ENCODE data around the gene RBM39.
"Not testable (repeated sequence)": the region's sequence is repeated elsewhere in the genome, so short reads cannot be mapped to it uniquely, and the experiment has no call there.

RBM39 gene

DNA sequence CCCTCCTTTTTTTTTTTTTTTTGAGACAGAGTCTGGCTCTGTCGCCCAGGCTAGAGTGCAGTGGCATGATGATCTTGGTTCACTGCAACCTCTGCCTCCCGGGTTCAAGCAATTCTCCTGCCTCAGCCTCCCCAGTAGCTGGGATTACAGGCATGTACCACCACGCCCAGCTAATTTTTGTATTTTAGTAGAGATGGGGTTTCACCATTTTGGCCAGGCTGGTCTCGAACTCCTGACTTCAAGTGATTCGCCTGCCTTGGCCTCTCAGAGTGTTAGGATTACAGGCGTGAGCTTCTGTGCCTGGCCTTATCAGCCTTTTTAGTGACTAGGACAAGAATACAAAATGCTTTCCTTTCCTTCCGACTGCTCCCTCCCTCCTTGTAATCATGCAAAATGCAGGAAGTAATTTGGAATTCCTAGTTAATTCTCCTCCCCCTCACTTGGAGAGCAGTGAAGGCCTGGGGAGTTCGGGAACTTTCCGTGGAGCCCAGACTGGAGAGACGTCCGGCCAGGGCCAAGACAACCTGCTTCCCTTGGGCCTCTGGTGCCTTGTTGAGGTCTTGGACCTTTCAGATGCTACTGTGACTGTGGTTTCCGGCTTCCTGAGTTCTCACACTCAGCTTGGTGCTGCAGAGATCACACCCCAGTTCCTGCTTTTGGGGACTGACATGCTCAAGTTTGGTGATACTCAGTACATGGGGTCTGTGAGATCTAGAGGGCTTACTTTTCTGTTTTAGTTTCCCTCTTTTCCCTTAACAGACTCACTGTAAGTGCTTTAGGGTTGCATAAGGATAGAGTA is 25.8 kb upstream of the RBM39 start:
- Histone ChIP-seq H3K4me3 (ENCODE audit: low read length) (no peak overlapping the region), H3K9ac (ENCODE audit: low read length) (no peak overlapping the region; the same call in 1 of the 2 replicates), H4K20me1 (ENCODE audit: insufficient read depth, low read length) (no peaks in the 10 kb centered on the region), H3K36me3 (replicated peaks; ENCODE audit: low read depth, low read length) (no peaks in the 10 kb centered on the region), H3K27ac (ENCODE audit: low read length) (no peak overlapping the region), H3K4me1 (ENCODE audit: low read length) (peaks cover 17% of the 10 kb centered on the region), H2AFZ (ENCODE audit: low read depth, low read length) (peak overlapping the region; percentile 90), H3K4me2 (ENCODE audit: low read length) (peak overlapping the region; percentile 40), H3K79me2 (ENCODE audit: low read length) (peaks cover 7% of the 10 kb centered on the region), H3K27me3 (ENCODE audit: low read depth, low read length) (no peaks in the 10 kb centered on the region), H3K9me3 (ENCODE audit: insufficient read depth, low read length) (no peaks in the 10 kb centered on the region)
- no peak for TF ChIP-seq EZH2phosphoT487 (IDR thresholded peaks at IDR 0.05; ENCODE audit: low read depth)
- TF ChIP-seq, protein P1, sequence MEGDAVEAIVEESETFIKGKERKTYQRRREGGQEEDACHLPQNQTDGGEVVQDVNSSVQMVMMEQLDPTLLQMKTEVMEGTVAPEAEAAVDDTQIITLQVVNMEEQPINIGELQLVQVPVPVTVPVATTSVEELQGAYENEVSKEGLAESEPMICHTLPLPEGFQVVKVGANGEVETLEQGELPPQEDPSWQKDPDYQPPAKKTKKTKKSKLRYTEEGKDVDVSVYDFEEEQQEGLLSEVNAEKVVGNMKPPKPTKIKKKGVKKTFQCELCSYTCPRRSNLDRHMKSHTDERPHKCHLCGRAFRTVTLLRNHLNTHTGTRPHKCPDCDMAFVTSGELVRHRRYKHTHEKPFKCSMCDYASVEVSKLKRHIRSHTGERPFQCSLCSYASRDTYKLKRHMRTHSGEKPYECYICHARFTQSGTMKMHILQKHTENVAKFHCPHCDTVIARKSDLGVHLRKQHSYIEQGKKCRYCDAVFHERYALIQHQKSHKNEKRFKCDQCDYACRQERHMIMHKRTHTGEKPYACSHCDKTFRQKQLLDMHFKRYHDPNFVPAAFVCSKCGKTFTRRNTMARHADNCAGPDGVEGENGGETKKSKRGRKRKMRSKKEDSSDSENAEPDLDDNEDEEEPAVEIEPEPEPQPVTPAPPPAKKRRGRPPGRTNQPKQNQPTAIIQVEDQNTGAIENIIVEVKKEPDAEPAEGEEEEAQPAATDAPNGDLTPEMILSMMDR (IDR thresholded peaks at IDR 0.05; ENCODE audit: low read depth, low read length) = no peak

DNA sequence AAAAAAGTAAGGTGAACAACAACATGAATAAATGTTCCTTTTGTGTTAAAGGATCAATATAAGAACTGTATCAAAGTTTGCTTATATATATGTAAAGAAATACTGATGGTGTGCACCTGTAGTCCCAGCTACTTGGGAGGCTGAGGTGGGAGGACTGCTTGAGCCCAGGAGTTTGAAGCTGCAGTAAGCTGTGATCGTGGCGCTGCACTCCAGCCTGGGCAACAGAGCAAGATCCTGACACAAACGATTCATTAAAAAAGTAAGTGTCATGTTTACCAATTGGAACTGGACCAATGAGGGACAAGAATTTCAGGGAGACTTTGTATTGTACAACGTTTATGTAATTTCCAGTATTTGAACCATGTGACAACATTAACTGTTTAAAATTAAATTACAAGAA is 24.8 kb upstream of the RBM39 start:
- Histone ChIP-seq H4K20me1 (ENCODE audit: insufficient read depth, low read length) (no peaks in the 10 kb centered on the region), H3K27ac (ENCODE audit: low read length) (no peak overlapping the region), H3K4me1 (ENCODE audit: low read length) (peaks cover 14% of the 10 kb centered on the region), H2AFZ (ENCODE audit: low read depth, low read length) (no peak overlapping the region), H3K27me3 (ENCODE audit: low read depth, low read length) (no peaks in the 10 kb centered on the region), H3K4me3 (ENCODE audit: low read length) (no peak overlapping the region), H3K79me2 (ENCODE audit: low read length) (no peaks in the 10 kb centered on the region), H3K36me3 (replicated peaks; ENCODE audit: low read depth, low read length) (no peaks in the 10 kb centered on the region), H3K9ac (ENCODE audit: low read length) (no peak overlapping the region), H3K9me3 (ENCODE audit: insufficient read depth, low read length) (no peaks in the 10 kb centered on the region), H3K4me2 (ENCODE audit: low read length) (no peak overlapping the region)
- TF ChIP-seq, protein P1 (IDR thresholded peaks at IDR 0.05; ENCODE audit: low read depth, low read length) = no peak
- TF ChIP-seq EZH2phosphoT487 (IDR thresholded peaks at IDR 0.05; ENCODE audit: low read depth) = no peak

DNA sequence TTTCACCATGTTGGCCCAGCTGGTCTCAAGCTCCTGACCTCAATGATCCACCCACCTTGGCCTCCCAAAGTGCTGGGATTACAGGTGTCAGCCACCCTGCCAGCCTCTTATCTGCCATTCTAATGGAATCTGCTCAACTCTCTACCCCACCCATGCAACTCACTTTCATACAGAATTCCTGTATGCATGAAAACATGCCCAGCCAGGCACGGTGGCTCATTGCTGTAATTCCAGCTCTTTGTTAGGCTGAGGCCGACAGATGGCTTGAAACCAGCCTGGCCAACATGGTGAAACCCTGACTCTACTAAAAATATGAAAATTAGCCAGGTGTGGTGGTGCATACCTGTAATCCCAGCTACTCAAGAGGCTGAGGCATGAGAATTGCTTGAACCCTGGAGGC is 22.9 kb upstream of the RBM39 start:
- H3K4me1 ChIP-seq (ENCODE audit: low read length); H3K9me3 ChIP-seq (ENCODE audit: insufficient read depth, low read length); H3K4me3 ChIP-seq (ENCODE audit: low read length); H3K27ac ChIP-seq (ENCODE audit: low read length); H3K36me3 ChIP-seq (replicated peaks; ENCODE audit: low read depth, low read length); H4K20me1 ChIP-seq (ENCODE audit: insufficient read depth, low read length); H3K4me2 ChIP-seq (ENCODE audit: low read length); H3K9ac ChIP-seq (ENCODE audit: low read length); H3K79me2 ChIP-seq (ENCODE audit: low read length); H3K27me3 ChIP-seq (ENCODE audit: low read depth, low read length); H2AFZ ChIP-seq (ENCODE audit: low read depth, low read length): not testable (repeated sequence)

DNA sequence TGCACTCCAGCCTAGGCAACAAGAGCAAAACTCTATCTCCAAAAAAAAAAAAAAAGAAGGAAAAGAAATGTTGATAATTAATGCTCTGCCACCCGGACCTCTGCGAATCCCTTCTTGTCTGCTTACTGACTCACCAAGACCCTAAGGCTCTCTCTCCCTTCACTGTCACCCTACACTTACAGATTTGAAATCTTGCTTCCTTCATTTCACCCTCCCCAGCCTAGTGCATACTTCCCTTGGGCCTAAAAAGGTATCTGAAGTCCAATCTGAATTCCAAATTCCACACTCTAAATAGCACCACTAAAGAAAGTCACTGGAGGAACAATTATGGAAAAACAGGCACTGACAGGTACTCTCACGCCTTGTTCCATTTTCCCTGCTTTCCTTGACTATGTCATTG is 20.4 kb upstream of the RBM39 start:
- H2AFZ ChIP-seq (ENCODE audit: low read depth, low read length) = no peak overlapping the region

DNA sequence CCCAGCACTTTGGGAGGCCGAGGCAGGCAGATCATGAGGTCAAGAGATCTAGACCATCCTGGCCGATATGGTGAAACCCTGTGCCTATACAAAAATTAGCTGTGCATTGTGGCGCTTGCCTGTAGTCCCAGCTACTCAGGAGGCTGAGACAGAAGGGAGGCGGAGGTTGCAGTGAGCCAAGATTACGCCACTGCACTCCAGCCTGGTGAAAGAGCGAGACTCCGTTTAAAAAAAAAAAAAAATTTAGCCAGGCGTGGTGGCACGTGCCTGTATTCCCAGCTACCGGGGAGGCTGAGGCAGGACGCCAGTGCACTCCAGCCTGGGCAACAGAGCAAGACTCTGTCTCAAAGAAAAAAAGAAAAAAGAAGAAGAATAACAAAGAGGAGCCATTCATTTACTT is 19.5 kb upstream of the RBM39 start:
- not testable (repeated sequence) for H3K4me3 ChIP-seq (ENCODE audit: low read length); H3K79me2 ChIP-seq (ENCODE audit: low read length); H3K4me1 ChIP-seq (ENCODE audit: low read length); H3K27ac ChIP-seq (ENCODE audit: low read length); H3K9me3 ChIP-seq (ENCODE audit: insufficient read depth, low read length); H3K36me3 ChIP-seq (replicated peaks; ENCODE audit: low read depth, low read length); H4K20me1 ChIP-seq (ENCODE audit: insufficient read depth, low read length); H3K9ac ChIP-seq (ENCODE audit: low read length); H3K4me2 ChIP-seq (ENCODE audit: low read length); H2AFZ ChIP-seq (ENCODE audit: low read depth, low read length); H3K27me3 ChIP-seq (ENCODE audit: low read depth, low read length)

More for the DNA sequence above, 20.4 kb upstream of the RBM39 start:
- Histone ChIP-seq H3K36me3 (replicated peaks; ENCODE audit: low read depth, low read length) (no peaks in the 10 kb centered on the region), H3K9me3 (ENCODE audit: insufficient read depth, low read length) (no peaks in the 10 kb centered on the region), H3K4me2 (ENCODE audit: low read length) (no peak overlapping the region), H3K4me3 (ENCODE audit: low read length) (no peak overlapping the region), H3K4me1 (ENCODE audit: low read length) (no peaks in the 10 kb centered on the region), H4K20me1 (ENCODE audit: insufficient read depth, low read length) (no peaks in the 10 kb centered on the region), H3K27ac (ENCODE audit: low read length) (no peak overlapping the region), H3K27me3 (ENCODE audit: low read depth, low read length) (no peaks in the 10 kb centered on the region), H3K9ac (ENCODE audit: low read length) (no peak overlapping the region), H3K79me2 (ENCODE audit: low read length) (no peaks in the 10 kb centered on the region)
- no peak for TF ChIP-seq EZH2phosphoT487 (IDR thresholded peaks at IDR 0.05; ENCODE audit: low read depth)
- TF ChIP-seq, protein P1 (IDR thresholded peaks at IDR 0.05; ENCODE audit: low read depth, low read length) = no peak
